PC-3 (cell line): Measurements from ENCODE around the gene CASZ1. TPM values are rescaled to one million over a fixed set of nuclear protein-coding genes. Genes with fewer than 3 reads are reported as not detected.

ENCODE experiments used
- ATAC-seq: fragments of 200-7000 bp; cut with Tn5 transposase; 2 replicates; pipeline ENCODE4 v1.9.1; 2020; ENCODE audit warnings: mild to moderate bottlenecking, moderate library complexity
- BruUV-seq: library from RNA; stranded (reverse); fragments of 400-500 nt; replicated peaks from 2 replicates; lab custom pipeline; 2021; lab: Mats Ljungman, UMichigan
- CTCF ChIA-PET: fragments of 300-600 bp; sonication (Branson Sonifier 250); formaldehyde crosslinking; loops from one replicate; lab custom pipeline; 2022; ENCODE audit warnings: antibody characterized with exemption; lab: Charles Lee
- POLR2A ChIA-PET: fragments of 300-600 bp; sonication (Branson Sonifier 250); formaldehyde crosslinking; loops from one replicate; lab custom pipeline; 2022; ENCODE audit warnings: antibody characterized with exemption; ENCODE audit not compliant: unreplicated experiment; lab: Charles Lee
- DNase-seq: peaks from one replicate; pipeline ENCODE4 v3.0.0-alpha.2; 2015
- H2AFZ ChIP-seq: fragments of 300-600 bp; sonication (generic); 2 replicates; pipeline ENCODE4 v1.6.0; 2016; ENCODE audit warnings: antibody characterized with exemption, low read length
- H3F3A ChIP-seq: fragments of 300-600 bp; sonication (generic); one replicate; pipeline ENCODE4 v1.6.0; 2017; ENCODE audit warnings: antibody characterized with exemption, low read length, control low read depth, mild to moderate bottlenecking; ENCODE audit not compliant: unreplicated experiment
- H3K27ac ChIP-seq: fragments of 300-600 bp; sonication (generic); 2 replicates; pipeline ENCODE4 v1.5.1; 2016; ENCODE audit warnings: mild to moderate bottlenecking, low read length
- H3K27me3 ChIP-seq: fragments of 300-600 bp; sonication (generic); 2 replicates; pipeline ENCODE4 v1.6.1; 2016; ENCODE audit warnings: low read length, mixed read lengths
- H3K36me3 ChIP-seq: fragments of 300-600 bp; sonication (generic); 2 replicates; pipeline ENCODE4 v1.6.1; 2016; ENCODE audit warnings: low read depth, mixed run types, low read length, mixed read lengths
- H3K4me1 ChIP-seq: fragments of 300-600 bp; sonication (generic); 2 replicates; pipeline ENCODE4 v1.5.1; 2016; ENCODE audit warnings: low read length; ENCODE audit not compliant: insufficient read depth
- H3K4me2 ChIP-seq: fragments of 300-600 bp; sonication (generic); 2 replicates; pipeline ENCODE4 v1.6.0; 2016; ENCODE audit warnings: low read length
- H3K4me3 ChIP-seq: fragments of 300-600 bp; sonication (generic); 2 replicates; pipeline ENCODE4 v1.5.1; 2016; ENCODE audit warnings: mild to moderate bottlenecking, low read length, mixed read lengths
- H3K79me2 ChIP-seq: fragments of 300-600 bp; sonication (generic); 2 replicates; pipeline ENCODE4 v1.6.1; 2017; ENCODE audit warnings: low read length, mixed read lengths
- H3K9ac ChIP-seq: fragments of 300-600 bp; sonication (generic); 2 replicates; pipeline ENCODE4 v1.6.0; 2016; ENCODE audit warnings: mild to moderate bottlenecking, low read length
- H3K9me2 ChIP-seq: fragments of 300-600 bp; sonication (generic); replicated peaks from 2 replicates; pipeline ENCODE4 v1.6.1; 2016; ENCODE audit warnings: mixed run types, low read length, mixed read lengths
- H3K9me3 ChIP-seq: fragments of 300-600 bp; sonication (generic); 2 replicates; pipeline ENCODE4 v1.6.1; 2016; ENCODE audit warnings: low read length, mixed read lengths
- H4K20me1 ChIP-seq: fragments of 300-600 bp; sonication (generic); 2 replicates; pipeline ENCODE4 v1.6.1; 2016; ENCODE audit warnings: low read length, mixed read lengths
- EZH2 ChIP-seq: fragments of 300-600 bp; sonication (generic); IDR thresholded peaks from one replicate; pipeline ENCODE4 v1.6.1; 2017; ENCODE audit warnings: antibody characterized with exemption, mild to moderate bottlenecking, low read length; ENCODE audit not compliant: unreplicated experiment
- EZH2phosphoT487 ChIP-seq: fragments of 300-600 bp; sonication (generic); IDR thresholded peaks from 2 replicates; pipeline ENCODE4 v1.6.1; 2018; ENCODE audit warnings: mild to moderate bottlenecking, antibody characterized with exemption, low read length, borderline replicate concordance
- intact Hi-C: fragments of 100-400 bp; cut with micrococcal nuclease; formaldehyde crosslinking; loops from 2 replicates; pipeline ENCODE4 v1.9.0; 2023
- total RNA-seq: library from RNA; depleted of rRNA; stranded (reverse); fragments of >200 nt; gene quantifications from 2 replicates; pipeline ENCODE4 v1.2.3, GENCODE V29; 2014
- TF ChIP-seq, protein P1 (sequence below): fragments of 300-600 bp; sonication (generic); conservative IDR thresholded peaks from 2 replicates; pipeline ENCODE4 v1.5.1; 2017; ENCODE audit warnings: antibody characterized with exemption, low read depth, mild to moderate bottlenecking, low read length

The CASZ1 gene
- total RNA-seq, 1 experiment from 2014 or later: 12.8 TPM

DNA sequence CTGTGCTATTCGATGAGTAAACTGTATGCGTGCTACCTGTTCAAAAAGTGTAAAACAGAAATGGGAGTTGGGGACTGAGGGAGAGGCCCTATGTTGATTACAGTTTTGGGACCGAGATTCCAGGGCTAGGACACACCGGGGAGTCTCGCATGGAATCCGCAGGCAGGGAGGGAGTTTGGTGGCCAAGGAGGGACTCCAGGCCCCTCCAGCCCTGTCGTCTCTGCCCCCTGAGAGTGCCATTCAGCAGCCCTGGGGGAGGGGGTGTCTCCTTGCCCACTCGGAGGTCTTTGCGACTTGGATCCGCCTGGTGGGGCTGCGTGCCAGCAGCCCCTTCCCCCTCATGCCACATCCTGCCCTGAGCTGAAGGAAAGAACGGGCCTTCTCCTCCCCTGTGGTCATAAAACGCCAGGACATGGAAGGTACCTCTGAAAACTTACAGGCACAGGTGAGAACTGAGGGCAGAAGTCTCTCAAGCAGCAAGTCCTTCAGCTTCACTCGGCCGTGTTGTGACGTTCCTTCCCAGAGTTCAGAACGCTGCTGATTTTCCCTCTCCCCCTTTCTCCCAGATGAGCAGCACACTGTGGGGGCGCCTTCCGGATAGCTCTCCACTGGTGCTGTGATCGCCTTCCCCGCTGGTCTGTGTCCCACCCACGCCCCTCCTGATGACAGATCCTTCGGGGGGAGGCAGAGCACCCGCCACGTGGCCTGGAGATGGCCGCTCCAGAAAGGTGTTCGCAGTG lies 180.3 kb downstream of the CASZ1 start:
- Histone ChIP-seq H3K27me3 (no peaks in the 10 kb centered on the region), H3K9me3 (no peaks in the 10 kb centered on the region), H4K20me1 (no peaks in the 10 kb centered on the region), H3K79me2 (no peaks in the 10 kb centered on the region), H3K4me3 (no peak overlapping the region), H3K27ac (no peak overlapping the region), H3K9me2 (no peaks in the 10 kb centered on the region), H3K4me2 (no peak overlapping the region), H3K9ac (no peak overlapping the region), H3K36me3 (no peaks in the 10 kb centered on the region), H3F3A (no peaks in the 10 kb centered on the region), H3K4me1 (no peaks in the 10 kb centered on the region), H2AFZ (no peak overlapping the region)
- BruUV-seq: no TSS peak
- POLR2A ChIA-PET: no interaction called here
- DNase-seq: no peak
- intact Hi-C loops: no loop called here
- TF ChIP-seq, protein P1, sequence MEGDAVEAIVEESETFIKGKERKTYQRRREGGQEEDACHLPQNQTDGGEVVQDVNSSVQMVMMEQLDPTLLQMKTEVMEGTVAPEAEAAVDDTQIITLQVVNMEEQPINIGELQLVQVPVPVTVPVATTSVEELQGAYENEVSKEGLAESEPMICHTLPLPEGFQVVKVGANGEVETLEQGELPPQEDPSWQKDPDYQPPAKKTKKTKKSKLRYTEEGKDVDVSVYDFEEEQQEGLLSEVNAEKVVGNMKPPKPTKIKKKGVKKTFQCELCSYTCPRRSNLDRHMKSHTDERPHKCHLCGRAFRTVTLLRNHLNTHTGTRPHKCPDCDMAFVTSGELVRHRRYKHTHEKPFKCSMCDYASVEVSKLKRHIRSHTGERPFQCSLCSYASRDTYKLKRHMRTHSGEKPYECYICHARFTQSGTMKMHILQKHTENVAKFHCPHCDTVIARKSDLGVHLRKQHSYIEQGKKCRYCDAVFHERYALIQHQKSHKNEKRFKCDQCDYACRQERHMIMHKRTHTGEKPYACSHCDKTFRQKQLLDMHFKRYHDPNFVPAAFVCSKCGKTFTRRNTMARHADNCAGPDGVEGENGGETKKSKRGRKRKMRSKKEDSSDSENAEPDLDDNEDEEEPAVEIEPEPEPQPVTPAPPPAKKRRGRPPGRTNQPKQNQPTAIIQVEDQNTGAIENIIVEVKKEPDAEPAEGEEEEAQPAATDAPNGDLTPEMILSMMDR: no peak
- TF ChIP-seq EZH2phosphoT487: no peak
- no peak for TF ChIP-seq EZH2
- CTCF ChIA-PET: no interaction called here
- ATAC-seq: no peak

GRCh38 chr1:10615332-10615731 lies 181.1 kb downstream of the CASZ1 start:
- intact Hi-C loops: no loop called here
- Histone ChIP-seq H3K9ac (no peak overlapping the region), H3K27me3 (no peaks in the 10 kb centered on the region), H3K36me3 (no peaks in the 10 kb centered on the region), H3K4me3 (no peak overlapping the region), H4K20me1 (no peaks in the 10 kb centered on the region), H3K79me2 (no peaks in the 10 kb centered on the region), H3K9me3 (no peaks in the 10 kb centered on the region), H2AFZ (no peak overlapping the region), H3K9me2 (no peaks in the 10 kb centered on the region), H3K4me2 (no peak overlapping the region), H3K4me1 (no peaks in the 10 kb centered on the region), H3F3A (no peaks in the 10 kb centered on the region), H3K27ac (no peak overlapping the region)
- ChIA-PET POLR2A (no interaction called here), CTCF (no interaction called here)
- TF ChIP-seq EZH2phosphoT487 (no peak), EZH2 (no peak)
- TF ChIP-seq, protein P1: no peak
- no peak for DNase-seq
- ATAC-seq: no peak
- BruUV-seq: no TSS peak
